Measurements from ENCODE around the gene L3MBTL3.
A peak's percentile ranks its signal among the peaks of the same experiment; 100 is the strongest.

Gene L3MBTL3

GRCh38 chr6:130010387-130010786 lies 8.0 kb upstream of the L3MBTL3 start:
- Histone ChIP-seq H3K4me2 (ENCODE audit: low read depth, low read length, poor library complexity, severe bottlenecking) (no peak overlapping the region), H3K9ac (ENCODE audit: low read length) (no peak overlapping the region), H3K79me2 (ENCODE audit: insufficient read depth, low read length) (no peaks in the 10 kb centered on the region), H3F3A (ENCODE audit: insufficient read depth) (no peaks in the 10 kb centered on the region), H4K20me1 (ENCODE audit: low read depth, low read length) (no peaks in the 10 kb centered on the region), H3K9me3 (ENCODE audit: insufficient read depth, low read length) (no peaks in the 10 kb centered on the region), H3K36me3 (ENCODE audit: low read length) (no peaks in the 10 kb centered on the region), H3K9me2 (replicated peaks; ENCODE audit: insufficient read depth, low read length) (no peaks in the 10 kb centered on the region), H2AFZ (ENCODE audit: low read depth, low read length, severe bottlenecking) (no peak overlapping the region), H3K27me3 (ENCODE audit: low read length) (no peaks in the 10 kb centered on the region), H3K27ac (ENCODE audit: low read depth, low read length) (no peak overlapping the region), H3K4me3 (ENCODE audit: insufficient read depth, low read length, poor library complexity, severe bottlenecking) (no peak overlapping the region)
- no peak for TF ChIP-seq CTCF (IDR thresholded peaks at IDR 0.05; ENCODE audit: insufficient read depth, low read length, poor library complexity, severe bottlenecking)
- TF ChIP-seq EZH2phosphoT487 (conservative IDR thresholded peaks at IDR 0.05; ENCODE audit: low read length): no peak

- no peaks in the 10 kb centered on the region for H3K36me3 ChIP-seq (ENCODE audit: low read length)
- no peaks in the 10 kb centered on the region for H3K79me2 ChIP-seq (ENCODE audit: insufficient read depth, low read length)
- no peak overlapping the region for H3K27ac ChIP-seq (ENCODE audit: low read depth, low read length)
- no peaks in the 10 kb centered on the region for H4K20me1 ChIP-seq (ENCODE audit: low read depth, low read length)
- H3F3A ChIP-seq (ENCODE audit: insufficient read depth): no peaks in the 10 kb centered on the region
- H3K4me2 ChIP-seq (ENCODE audit: low read depth, low read length, poor library complexity, severe bottlenecking): no peak overlapping the region
- no peak overlapping the region for H2AFZ ChIP-seq (ENCODE audit: low read depth, low read length, severe bottlenecking)
- no peak overlapping the region for H3K9ac ChIP-seq (ENCODE audit: low read length)
- no peaks in the 10 kb centered on the region for H3K9me2 ChIP-seq (replicated peaks; ENCODE audit: insufficient read depth, low read length)
- H3K4me3 ChIP-seq (ENCODE audit: insufficient read depth, low read length, poor library complexity, severe bottlenecking): no peak overlapping the region
- H3K27me3 ChIP-seq (ENCODE audit: low read length): no peaks in the 10 kb centered on the region
- no peaks in the 10 kb centered on the region for H3K9me3 ChIP-seq (ENCODE audit: insufficient read depth, low read length)
- TF ChIP-seq CTCF (IDR thresholded peaks at IDR 0.05; ENCODE audit: insufficient read depth, low read length, poor library complexity, severe bottlenecking): no peak
- TF ChIP-seq EZH2phosphoT487 (conservative IDR thresholded peaks at IDR 0.05; ENCODE audit: low read length): no peak
Measured at GRCh38 chr6:130012728-130013127, 5.7 kb upstream of the L3MBTL3 start.

- H3K4me2 ChIP-seq (ENCODE audit: low read depth, low read length, poor library complexity, severe bottlenecking): peak overlapping the region; percentile 99
- no peaks in the 10 kb centered on the region for H3K79me2 ChIP-seq (ENCODE audit: insufficient read depth, low read length)
- no peaks in the 10 kb centered on the region for H3K36me3 ChIP-seq (ENCODE audit: low read length)
- TF ChIP-seq CTCF (IDR thresholded peaks at IDR 0.05; ENCODE audit: insufficient read depth, low read length, poor library complexity, severe bottlenecking) (no peak), EZH2phosphoT487 (conservative IDR thresholded peaks at IDR 0.05; ENCODE audit: low read length) (no peak)
- peak overlapping the region; percentile 100 for H2AFZ ChIP-seq (ENCODE audit: low read depth, low read length, severe bottlenecking)
- H3F3A ChIP-seq (ENCODE audit: insufficient read depth): peaks cover 3% of the 10 kb centered on the region; the same call in 1 of the 2 replicates
- peak overlapping the region; percentile 67 for H3K9ac ChIP-seq (ENCODE audit: low read length)
- no peaks in the 10 kb centered on the region for H3K9me2 ChIP-seq (replicated peaks; ENCODE audit: insufficient read depth, low read length)
- no peaks in the 10 kb centered on the region for H3K27me3 ChIP-seq (ENCODE audit: low read length)
- peak overlapping the region; percentile 91 for H3K4me3 ChIP-seq (ENCODE audit: insufficient read depth, low read length, poor library complexity, severe bottlenecking)
- H3K27ac ChIP-seq (ENCODE audit: low read depth, low read length): no peak overlapping the region
- no peaks in the 10 kb centered on the region for H3K9me3 ChIP-seq (ENCODE audit: insufficient read depth, low read length)
- H4K20me1 ChIP-seq (ENCODE audit: low read depth, low read length): peaks cover 5% of the 10 kb centered on the region
Measured at GRCh38 chr6:130018744-130019325, 454 bp downstream of the L3MBTL3 start.

All from SU-DHL-6 (cell line).